HepG2 (cell line): ENCODE measurements around the gene TUT1. TPM values are rescaled to one million over a fixed set of nuclear protein-coding genes. Genes with fewer than 3 reads are reported as not detected.

ENCODE experiments used
- DPF2 ChIP-seq: sonication (generic); formaldehyde crosslinking; IDR thresholded peaks from 2 replicates; pipeline ENCODE4 v1.4.0; 2020; ENCODE audit warnings: mild to moderate bottlenecking, low read depth, missing genetic modification reagents, borderline replicate concordance
- EP300 ChIP-seq, 3 experiments: sonication (generic) in 1 of 3; formaldehyde crosslinking in 1 of 3; IDR thresholded peaks; 2 replicates each; pipeline versions ENCODE4 v1.5.1 to v1.6.1; 2011 to 2020; ENCODE audit warnings: low read depth in 2 of 3, low read length in 2 of 3, borderline replicate concordance in 1 of 3, improper control_type of control experiment in 1 of 3, mild to moderate bottlenecking in 1 of 3, missing genetic modification reagents in 1 of 3, moderate library complexity in 1 of 3
- HDAC1 ChIP-seq: sonication (generic); formaldehyde crosslinking; IDR thresholded peaks from 2 replicates; pipeline ENCODE4 v1.5.1; 2020; ENCODE audit warnings: mild to moderate bottlenecking, missing genetic modification reagents
- MIER3 ChIP-seq: IDR thresholded peaks from 2 replicates; pipeline ENCODE4 v1.6.1; 2016; ENCODE audit warnings: missing compliant biosample characterization, borderline replicate concordance
- NFIC ChIP-seq: IDR thresholded peaks from 2 replicates; pipeline ENCODE4 v1.6.1; 2012; ENCODE audit warnings: mild to moderate bottlenecking, low read length, inconsistent platforms
- NR0B2 ChIP-seq: sonication (generic); formaldehyde crosslinking; IDR thresholded peaks from 2 replicates; pipeline ENCODE4 v1.4.0; 2020; ENCODE audit warnings: mild to moderate bottlenecking, missing genetic modification reagents
- RBM22 ChIP-seq: fragments of 200-400 bp; formaldehyde crosslinking; optimal IDR thresholded peaks from 2 replicates; pipeline ENCODE3; 2017; ENCODE audit warnings: mild to moderate bottlenecking, low read length, moderate library complexity
- YEATS2 ChIP-seq: sonication (generic); formaldehyde crosslinking; IDR thresholded peaks from 2 replicates; pipeline ENCODE4 v1.4.0; 2020; ENCODE audit warnings: missing genetic modification reagents, borderline replicate concordance
- ZBTB43 ChIP-seq: sonication (generic); formaldehyde crosslinking; conservative IDR thresholded peaks from 2 replicates; pipeline ENCODE4 v1.4.0; 2020; ENCODE audit warnings: missing genetic modification reagents
- ZNF276 ChIP-seq: sonication (generic); formaldehyde crosslinking; IDR thresholded peaks from 2 replicates; pipeline ENCODE4 v1.4.0; 2020; ENCODE audit warnings: mild to moderate bottlenecking, low read depth, missing genetic modification reagents
- ZNF776 ChIP-seq: sonication (generic); formaldehyde crosslinking; IDR thresholded peaks from 2 replicates; pipeline ENCODE4 v1.4.0; 2020; ENCODE audit warnings: mild to moderate bottlenecking, missing genetic modification reagents
- polyA plus RNA-seq, 8 experiments: library from polyadenylated mRNA; depleted of rRNA in 3 of 8; stranded (reverse) in 7 of 8; unstranded in 1 of 8; fragments of >200 nt; fragmentation: Illumina TruSeq in 4 of 8; extraction: Trizol in 4 of 8; gene quantifications; 2 replicates each; pipeline versions ENCODE4 v1.2.1 to v1.2.3, GENCODE V29; 2011 to 2016; ENCODE audit warnings: low read depth in 4 of 8, missing spikeins in 1 of 8, mixed read lengths in 1 of 8; ENCODE audit not compliant: insufficient read depth in 1 of 8
- total RNA-seq, 5 experiments: library from RNA; depleted of rRNA; stranded (reverse); fragments of >200 nt; fragmentation: Illumina TruSeq; extraction: Trizol; gene quantifications; 2 replicates each; pipeline ENCODE4 v1.2.3, GENCODE V29; 2016; ENCODE audit warnings: low read depth in 1 of 5
- TF ChIP-seq, protein P1 (sequence below): sonication (generic); formaldehyde crosslinking; IDR thresholded peaks from 2 replicates; pipeline ENCODE4 v1.4.0; 2020; ENCODE audit warnings: missing genetic modification reagents, borderline replicate concordance
- TF ChIP-seq, protein P2 (sequence below): sonication (generic); formaldehyde crosslinking; IDR thresholded peaks from 2 replicates; pipeline ENCODE4 v1.5.1; 2020; ENCODE audit warnings: mild to moderate bottlenecking, missing genetic modification reagents, moderate library complexity
- TF ChIP-seq, protein P3 (sequence below): sonication (generic); formaldehyde crosslinking; IDR thresholded peaks from 2 replicates; pipeline ENCODE4 v1.5.0; 2020; ENCODE audit warnings: missing genetic modification reagents
- TF ChIP-seq, protein P4 (sequence below): IDR thresholded peaks from 2 replicates; pipeline ENCODE4 v1.6.1; 2018; ENCODE audit warnings: missing genetic modification reagents, mild to moderate bottlenecking, missing compliant biosample characterization
- TF ChIP-seq, protein P5 (sequence below): sonication (generic); formaldehyde crosslinking; IDR thresholded peaks from 2 replicates; pipeline ENCODE4 v1.4.0; 2020; ENCODE audit warnings: mild to moderate bottlenecking, missing genetic modification reagents

The TUT1 gene
- total and polyA plus RNA-seq, 2 of the 13 experiments (the other 11 are each of a cell fraction or from before 2014, with no cell fraction given): 9.7 to 14.3 TPM

- TF ChIP-seq NR0B2 (CRISPR knock-in tag) (no peak), RBM22 (no peak), MIER3 (CRISPR knock-in tag) (peak; percentile 29; the same call in 1 of the 2 replicates), EP300 (IDR thresholded peaks at IDR 0.05; ENCODE audit: low read depth in 2 of 2, low read length in 2 of 2) (peak in 1 of 2 experiments; percentile 72; a peak in 2 of 4 replicates), EP300 (CRISPR knock-in tag; IDR thresholded peaks at IDR 0.05; ENCODE audit: borderline replicate concordance) (no peak; the same call in 1 of the 2 replicates), NFIC (peak; percentile 73; the same call in 1 of the 2 replicates), ZBTB43 (CRISPR knock-in tag) (no peak), DPF2 (CRISPR knock-in tag) (peak; percentile 82), YEATS2 (CRISPR knock-in tag) (peak; percentile 21; the same call in 1 of the 2 replicates), HDAC1 (peak; percentile 70; the same call in 1 of the 2 replicates), ZNF276 (CRISPR knock-in tag) (0 out of 2 replicates have a peak, but pooled peaks have one; percentile 44), ZNF776 (no peak)
- TF ChIP-seq, protein P1, sequence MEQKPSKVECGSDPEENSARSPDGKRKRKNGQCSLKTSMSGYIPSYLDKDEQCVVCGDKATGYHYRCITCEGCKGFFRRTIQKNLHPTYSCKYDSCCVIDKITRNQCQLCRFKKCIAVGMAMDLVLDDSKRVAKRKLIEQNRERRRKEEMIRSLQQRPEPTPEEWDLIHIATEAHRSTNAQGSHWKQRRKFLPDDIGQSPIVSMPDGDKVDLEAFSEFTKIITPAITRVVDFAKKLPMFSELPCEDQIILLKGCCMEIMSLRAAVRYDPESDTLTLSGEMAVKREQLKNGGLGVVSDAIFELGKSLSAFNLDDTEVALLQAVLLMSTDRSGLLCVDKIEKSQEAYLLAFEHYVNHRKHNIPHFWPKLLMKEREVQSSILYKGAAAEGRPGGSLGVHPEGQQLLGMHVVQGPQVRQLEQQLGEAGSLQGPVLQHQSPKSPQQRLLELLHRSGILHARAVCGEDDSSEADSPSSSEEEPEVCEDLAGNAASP (CRISPR knock-in tag): peak; percentile 12; the same call in 1 of the 2 replicates
- TF ChIP-seq, protein P2, sequence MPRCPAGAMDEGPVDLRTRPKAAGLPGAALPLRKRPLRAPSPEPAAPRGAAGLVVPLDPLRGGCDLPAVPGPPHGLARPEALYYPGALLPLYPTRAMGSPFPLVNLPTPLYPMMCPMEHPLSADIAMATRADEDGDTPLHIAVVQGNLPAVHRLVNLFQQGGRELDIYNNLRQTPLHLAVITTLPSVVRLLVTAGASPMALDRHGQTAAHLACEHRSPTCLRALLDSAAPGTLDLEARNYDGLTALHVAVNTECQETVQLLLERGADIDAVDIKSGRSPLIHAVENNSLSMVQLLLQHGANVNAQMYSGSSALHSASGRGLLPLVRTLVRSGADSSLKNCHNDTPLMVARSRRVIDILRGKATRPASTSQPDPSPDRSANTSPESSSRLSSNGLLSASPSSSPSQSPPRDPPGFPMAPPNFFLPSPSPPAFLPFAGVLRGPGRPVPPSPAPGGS (CRISPR knock-in tag): 0 out of 2 replicates have a peak, but pooled peaks have one; percentile 16
- TF ChIP-seq, protein P3, sequence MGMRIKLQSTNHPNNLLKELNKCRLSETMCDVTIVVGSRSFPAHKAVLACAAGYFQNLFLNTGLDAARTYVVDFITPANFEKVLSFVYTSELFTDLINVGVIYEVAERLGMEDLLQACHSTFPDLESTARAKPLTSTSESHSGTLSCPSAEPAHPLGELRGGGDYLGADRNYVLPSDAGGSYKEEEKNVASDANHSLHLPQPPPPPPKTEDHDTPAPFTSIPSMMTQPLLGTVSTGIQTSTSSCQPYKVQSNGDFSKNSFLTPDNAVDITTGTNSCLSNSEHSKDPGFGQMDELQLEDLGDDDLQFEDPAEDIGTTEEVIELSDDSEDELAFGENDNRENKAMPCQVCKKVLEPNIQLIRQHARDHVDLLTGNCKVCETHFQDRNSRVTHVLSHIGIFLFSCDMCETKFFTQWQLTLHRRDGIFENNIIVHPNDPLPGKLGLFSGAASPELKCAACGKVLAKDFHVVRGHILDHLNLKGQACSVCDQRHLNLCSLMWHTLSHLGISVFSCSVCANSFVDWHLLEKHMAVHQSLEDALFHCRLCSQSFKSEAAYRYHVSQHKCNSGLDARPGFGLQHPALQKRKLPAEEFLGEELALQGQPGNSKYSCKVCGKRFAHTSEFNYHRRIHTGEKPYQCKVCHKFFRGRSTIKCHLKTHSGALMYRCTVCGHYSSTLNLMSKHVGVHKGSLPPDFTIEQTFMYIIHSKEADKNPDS (CRISPR knock-in tag): no peak
- TF ChIP-seq, protein P4, sequence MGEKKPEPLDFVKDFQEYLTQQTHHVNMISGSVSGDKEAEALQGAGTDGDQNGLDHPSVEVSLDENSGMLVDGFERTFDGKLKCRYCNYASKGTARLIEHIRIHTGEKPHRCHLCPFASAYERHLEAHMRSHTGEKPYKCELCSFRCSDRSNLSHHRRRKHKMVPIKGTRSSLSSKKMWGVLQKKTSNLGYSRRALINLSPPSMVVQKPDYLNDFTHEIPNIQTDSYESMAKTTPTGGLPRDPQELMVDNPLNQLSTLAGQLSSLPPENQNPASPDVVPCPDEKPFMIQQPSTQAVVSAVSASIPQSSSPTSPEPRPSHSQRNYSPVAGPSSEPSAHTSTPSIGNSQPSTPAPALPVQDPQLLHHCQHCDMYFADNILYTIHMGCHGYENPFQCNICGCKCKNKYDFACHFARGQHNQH (CRISPR knock-in tag): peak; percentile 28; the same call in 1 of the 2 replicates
- TF ChIP-seq, protein P5, sequence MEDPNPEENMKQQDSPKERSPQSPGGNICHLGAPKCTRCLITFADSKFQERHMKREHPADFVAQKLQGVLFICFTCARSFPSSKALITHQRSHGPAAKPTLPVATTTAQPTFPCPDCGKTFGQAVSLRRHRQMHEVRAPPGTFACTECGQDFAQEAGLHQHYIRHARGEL: no peak
These were observed 42.6 kb downstream of the TUT1 start (continued) for GRCh38 chr11:62548545-62549335.
